DOHH2 (cell line): Measurements from ENCODE around the gene ABLIM3.

Experiments
- H3F3A ChIP-seq: fragments of 200-600 bp; sonication (generic), shearing (Covaris generic); 2 replicates; pipeline ENCODE4 v1.6.0; 2016; ENCODE audit warnings: antibody characterized with exemption, mild to moderate bottlenecking; ENCODE audit not compliant: control insufficient read depth, insufficient read depth
- H3K27ac ChIP-seq: fragments of 200-600 bp; sonication (generic); 2 replicates; pipeline ENCODE4 v1.5.1; 2014; ENCODE audit warnings: low read depth, mild to moderate bottlenecking, low read length, moderate library complexity
- H3K27me3 ChIP-seq: fragments of 200-600 bp; sonication (generic); 2 replicates; pipeline ENCODE4 v1.6.1; 2014; ENCODE audit warnings: mild to moderate bottlenecking, low read length, mixed read lengths; ENCODE audit not compliant: control insufficient read depth
- H3K36me3 ChIP-seq: fragments of 200-600 bp; sonication (generic); 2 replicates; pipeline ENCODE4 v1.6.1; 2014; ENCODE audit warnings: mild to moderate bottlenecking, low read length, moderate library complexity, mixed read lengths; ENCODE audit not compliant: control insufficient read depth
- H3K4me1 ChIP-seq: fragments of 200-600 bp; sonication (generic); 2 replicates; pipeline ENCODE4 v1.6.1; 2014; ENCODE audit warnings: mild to moderate bottlenecking, low read length, mixed read lengths; ENCODE audit not compliant: control insufficient read depth
- H3K4me2 ChIP-seq: fragments of 200-600 bp; sonication (generic); 2 replicates; pipeline ENCODE4 v1.6.0; 2014; ENCODE audit warnings: mild to moderate bottlenecking, low read length, moderate library complexity
- H3K4me3 ChIP-seq: fragments of 200-600 bp; sonication (generic); 2 replicates; pipeline ENCODE4 v1.5.1; 2014; ENCODE audit warnings: mild to moderate bottlenecking, low read length, mixed read lengths
- H3K79me2 ChIP-seq: fragments of 200-600 bp; sonication (generic); 2 replicates; pipeline ENCODE4 v1.6.1; 2014; ENCODE audit warnings: mild to moderate bottlenecking, low read length, mixed read lengths; ENCODE audit not compliant: control insufficient read depth
- H3K9me2 ChIP-seq: fragments of 200-600 bp; sonication (generic); replicated peaks from 2 replicates; pipeline ENCODE4 v1.6.1; 2014; ENCODE audit warnings: mild to moderate bottlenecking, low read length, mixed read lengths; ENCODE audit not compliant: control insufficient read depth
- H3K9me3 ChIP-seq: fragments of 200-600 bp; sonication (generic); 2 replicates; pipeline ENCODE4 v1.6.1; 2014; ENCODE audit warnings: antibody characterized with exemption, low read length, mixed read lengths; ENCODE audit not compliant: control insufficient read depth, insufficient read depth
- H4K20me1 ChIP-seq: fragments of 200-600 bp; sonication (generic); 2 replicates; pipeline ENCODE4 v1.6.0; 2014; ENCODE audit warnings: low read depth, mild to moderate bottlenecking, antibody characterized with exemption, low read length, moderate library complexity; ENCODE audit not compliant: control insufficient read depth, insufficient read depth
- EZH2phosphoT487 ChIP-seq: fragments of 200-600 bp; sonication (generic); IDR thresholded peaks from 2 replicates; pipeline ENCODE4 v1.6.1; 2017; ENCODE audit warnings: borderline replicate concordance, mild to moderate bottlenecking, antibody characterized with exemption, low read length, moderate library complexity, mixed read lengths
- TF ChIP-seq, protein P1 (sequence below): fragments of 200-600 bp; sonication (generic); IDR thresholded peaks from one replicate; pipeline ENCODE4 v1.5.1; 2014; ENCODE audit warnings: antibody characterized with exemption, mild to moderate bottlenecking, low read depth, low read length; ENCODE audit not compliant: poor library complexity, severe bottlenecking

ABLIM3 gene

DNA sequence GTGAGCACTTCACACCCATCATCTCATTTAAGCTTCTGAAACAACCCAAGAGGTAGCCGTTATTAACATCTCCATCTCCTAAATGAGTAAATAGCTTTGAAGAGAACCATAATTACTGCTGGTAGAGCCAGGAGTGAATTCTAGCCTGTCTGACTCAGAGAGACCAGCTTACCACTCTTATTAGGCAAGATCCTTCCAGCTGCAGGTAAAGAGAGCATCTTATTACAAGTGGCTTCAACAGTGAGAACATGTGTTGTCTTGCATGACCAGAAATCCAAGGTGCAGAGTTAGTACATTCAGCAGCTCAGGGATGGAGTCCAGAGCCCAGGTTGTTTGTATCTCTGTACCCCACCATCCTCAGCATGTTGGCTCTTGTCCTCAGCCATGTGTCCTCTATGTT lies 119.5 kb downstream of the ABLIM3 start:
- no peaks in the 10 kb centered on the region for H3K36me3 ChIP-seq
- no peak overlapping the region for H3K27ac ChIP-seq
- no peaks in the 10 kb centered on the region for H4K20me1 ChIP-seq
- peaks cover 14% of the 10 kb centered on the region for H3K4me1 ChIP-seq
- H3K4me2 ChIP-seq, result no peak overlapping the region
- no peak overlapping the region for H3K4me3 ChIP-seq
- no peaks in the 10 kb centered on the region for H3F3A ChIP-seq
- TF ChIP-seq EZH2phosphoT487, result no peak
- TF ChIP-seq, protein P1, sequence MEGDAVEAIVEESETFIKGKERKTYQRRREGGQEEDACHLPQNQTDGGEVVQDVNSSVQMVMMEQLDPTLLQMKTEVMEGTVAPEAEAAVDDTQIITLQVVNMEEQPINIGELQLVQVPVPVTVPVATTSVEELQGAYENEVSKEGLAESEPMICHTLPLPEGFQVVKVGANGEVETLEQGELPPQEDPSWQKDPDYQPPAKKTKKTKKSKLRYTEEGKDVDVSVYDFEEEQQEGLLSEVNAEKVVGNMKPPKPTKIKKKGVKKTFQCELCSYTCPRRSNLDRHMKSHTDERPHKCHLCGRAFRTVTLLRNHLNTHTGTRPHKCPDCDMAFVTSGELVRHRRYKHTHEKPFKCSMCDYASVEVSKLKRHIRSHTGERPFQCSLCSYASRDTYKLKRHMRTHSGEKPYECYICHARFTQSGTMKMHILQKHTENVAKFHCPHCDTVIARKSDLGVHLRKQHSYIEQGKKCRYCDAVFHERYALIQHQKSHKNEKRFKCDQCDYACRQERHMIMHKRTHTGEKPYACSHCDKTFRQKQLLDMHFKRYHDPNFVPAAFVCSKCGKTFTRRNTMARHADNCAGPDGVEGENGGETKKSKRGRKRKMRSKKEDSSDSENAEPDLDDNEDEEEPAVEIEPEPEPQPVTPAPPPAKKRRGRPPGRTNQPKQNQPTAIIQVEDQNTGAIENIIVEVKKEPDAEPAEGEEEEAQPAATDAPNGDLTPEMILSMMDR, result no peak
- no peaks in the 10 kb centered on the region for H3K9me3 ChIP-seq
- H3K27me3 ChIP-seq, result peaks cover 26% of the 10 kb centered on the region
- H3K9me2 ChIP-seq, result no peaks in the 10 kb centered on the region
- no peaks in the 10 kb centered on the region for H3K79me2 ChIP-seq

DNA sequence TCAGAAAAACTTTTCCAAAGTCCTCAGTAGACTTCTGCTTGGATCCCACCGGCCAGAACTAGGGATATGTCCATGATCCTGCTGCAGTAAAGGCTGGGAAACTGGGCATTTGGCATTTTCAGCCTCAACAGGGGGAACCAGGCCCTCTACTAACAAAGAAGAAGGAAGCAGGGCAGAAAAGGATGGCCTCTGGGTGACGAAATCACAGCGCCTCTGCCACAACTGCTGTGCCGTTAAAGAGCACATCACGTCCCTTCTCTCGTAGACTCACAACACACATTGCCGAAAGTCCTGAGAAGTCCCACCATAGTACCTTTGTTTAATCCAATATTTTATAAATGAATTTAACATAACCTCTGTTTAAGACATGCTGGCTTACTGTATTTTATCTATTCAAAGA lies 120.0 kb downstream of the ABLIM3 start:
- H3K79me2 ChIP-seq, result no peaks in the 10 kb centered on the region
- H4K20me1 ChIP-seq, result no peaks in the 10 kb centered on the region
- H3K9me2 ChIP-seq, result no peaks in the 10 kb centered on the region
- no peak overlapping the region for H3K4me2 ChIP-seq
- TF ChIP-seq, protein P1, result no peak
- no peak for TF ChIP-seq EZH2phosphoT487
- H3K9me3 ChIP-seq, result no peaks in the 10 kb centered on the region
- H3K27me3 ChIP-seq, result peaks cover 21% of the 10 kb centered on the region
- no peaks in the 10 kb centered on the region for H3F3A ChIP-seq
- H3K27ac ChIP-seq, result no peak overlapping the region
- peaks cover 14% of the 10 kb centered on the region for H3K4me1 ChIP-seq
- no peak overlapping the region for H3K4me3 ChIP-seq
- no peaks in the 10 kb centered on the region for H3K36me3 ChIP-seq

DNA sequence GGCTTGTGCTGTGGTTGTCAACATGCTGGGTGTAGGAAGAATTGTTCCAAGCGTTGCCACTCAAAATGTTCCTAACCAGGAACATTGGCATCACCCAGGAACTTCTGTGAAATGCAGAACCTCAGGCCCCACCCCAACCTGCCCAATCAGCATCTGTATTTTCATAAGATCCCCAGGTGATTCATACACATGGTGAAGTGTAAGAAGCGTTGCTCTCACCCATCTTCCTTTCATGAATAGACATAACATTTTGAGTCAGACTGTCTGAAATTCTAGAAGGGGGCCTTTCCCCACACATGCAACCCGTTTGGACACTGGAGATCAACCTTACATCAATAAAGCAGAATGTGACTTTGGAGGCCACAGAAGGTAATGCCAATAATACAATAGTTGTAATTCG lies 121.0 kb downstream of the ABLIM3 start:
- no peaks in the 10 kb centered on the region for H3F3A ChIP-seq
- H3K27me3 ChIP-seq, result peaks cover 20% of the 10 kb centered on the region
- H3K9me3 ChIP-seq, result no peaks in the 10 kb centered on the region
- H3K36me3 ChIP-seq, result no peaks in the 10 kb centered on the region
- TF ChIP-seq, protein P1, result no peak
- no peak for TF ChIP-seq EZH2phosphoT487
- H3K4me2 ChIP-seq, result no peak overlapping the region
- no peaks in the 10 kb centered on the region for H4K20me1 ChIP-seq
- H3K4me1 ChIP-seq, result peaks cover 14% of the 10 kb centered on the region
- H3K4me3 ChIP-seq, result no peak overlapping the region
- no peaks in the 10 kb centered on the region for H3K79me2 ChIP-seq
- H3K27ac ChIP-seq, result no peak overlapping the region
- no peaks in the 10 kb centered on the region for H3K9me2 ChIP-seq
